ENCODE measurements around the gene MFSD8. TPM values are rescaled to one million over a fixed set of nuclear protein-coding genes. Genes with fewer than 3 reads are reported as not detected.

Gene MFSD8
- total RNA-seq, 4 donors from 2014 or later = 13.6 to 36.1 (median 16.3) TPM

DNA sequence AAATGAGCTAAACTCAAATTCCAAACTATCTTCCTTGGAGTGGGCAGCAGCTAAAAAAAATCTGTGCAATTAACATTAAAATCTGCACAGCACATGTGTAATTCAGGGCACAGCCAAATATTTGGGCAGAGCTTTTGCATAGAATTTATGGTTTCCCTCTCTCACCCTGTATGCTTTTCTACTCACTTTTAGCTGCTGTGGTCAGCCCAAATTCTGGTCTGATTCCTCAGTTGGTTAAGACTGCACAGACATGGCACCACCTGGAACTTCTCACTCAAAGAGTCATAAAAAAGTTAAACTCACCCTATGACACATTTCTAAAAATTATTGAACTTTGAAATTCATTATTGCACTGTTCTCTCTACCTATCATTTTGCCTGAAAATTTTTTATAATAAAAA, 89.2 kb downstream of the MFSD8 start:
- H3K27me3 ChIP-seq = no peaks in the 10 kb centered on the region
- intact Hi-C loops (cut with DNase I) = loop anchor here (10.0 kb wide), 1 partner anchor 91 kb away; the partner anchor contains the start of gene HSPA4L
- TF ChIP-seq EP300 (IDR thresholded peaks at IDR 0.05) (no peak), CTCF (IDR thresholded peaks at IDR 0.05) (no peak), POLR2A (IDR thresholded peaks at IDR 0.05; ENCODE audit: low read depth) (no peak), POLR2AphosphoS5 (IDR thresholded peaks at IDR 0.05) (no peak)

DNA sequence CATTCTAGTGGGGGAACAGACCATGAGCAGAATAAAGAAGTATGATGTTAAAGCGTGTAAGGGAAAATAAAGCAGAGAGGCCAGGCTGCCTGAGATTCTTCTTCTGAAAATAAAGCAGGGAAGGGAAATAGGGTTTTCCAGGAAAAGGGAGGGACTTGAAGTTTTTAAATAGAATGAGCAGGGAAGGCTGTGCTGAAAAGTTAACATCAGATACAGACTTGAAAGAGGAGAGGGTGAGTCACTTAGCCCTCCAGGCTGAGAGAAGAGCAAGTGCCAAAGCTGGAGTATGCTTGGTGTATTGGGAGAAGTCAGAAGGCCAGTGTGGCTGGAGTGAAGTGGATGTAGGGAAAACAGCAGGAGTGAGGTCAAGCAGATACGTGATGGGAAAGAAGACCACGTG, 94.3 kb downstream of the MFSD8 start:
- H3K27ac ChIP-seq (replicated peaks in 1 of 4) = peak overlapping the region in 1 of 4 donors; percentile 26
- 18% methylated on average over 3 of the region's 3 CpGs for WGBS
- H3K27me3 ChIP-seq = no peaks in the 10 kb centered on the region
- no peaks in the 10 kb centered on the region for H3K9me3 ChIP-seq
- no peak for TF ChIP-seq EP300 (IDR thresholded peaks at IDR 0.05)
- TF ChIP-seq POLR2A (IDR thresholded peaks at IDR 0.05; ENCODE audit: low read depth) = no peak
- TF ChIP-seq CTCF (IDR thresholded peaks at IDR 0.05) = no peak
- no peak for TF ChIP-seq POLR2AphosphoS5 (IDR thresholded peaks at IDR 0.05)
- H3K36me3 ChIP-seq = no peaks in the 10 kb centered on the region
- DNase-seq (ENCODE audit: extremely low spot score) = no peak
- peaks cover 7 to 14% (median 11%) of the 10 kb centered on the region in 4 donors for H3K4me1 ChIP-seq
- intact Hi-C loops (cut with DNase I) = loop anchor here (10.0 kb wide), 1 partner anchor 86 kb away; the partner anchor contains the start of gene HSPA4L
- H3K4me3 ChIP-seq = no peak overlapping the region

More for the DNA sequence above, 89.2 kb downstream of the MFSD8 start:
- Histone ChIP-seq H3K9me3 (no peaks in the 10 kb centered on the region), H3K27ac (replicated peaks in 1 of 4) (no peak overlapping the region), H3K4me1 (peaks cover 7 to 10% (median 9%) of the 10 kb centered on the region in 4 donors), H3K4me3 (no peak overlapping the region), H3K36me3 (no peaks in the 10 kb centered on the region)
- no peak for DNase-seq (ENCODE audit: extremely low spot score)

- H3K27ac ChIP-seq (replicated peaks in 1 of 4) = peak overlapping the region in 1 of 4 donors; percentile 26
- no peak for DNase-seq (ENCODE audit: extremely low spot score)
- intact Hi-C loops (cut with DNase I) = loop anchor here (10.0 kb wide), 1 partner anchor 85 kb away; the partner anchor contains the start of gene HSPA4L
Measured at GRCh38 chr4:127870281-127870680, 94.7 kb downstream of the MFSD8 start.

DNA sequence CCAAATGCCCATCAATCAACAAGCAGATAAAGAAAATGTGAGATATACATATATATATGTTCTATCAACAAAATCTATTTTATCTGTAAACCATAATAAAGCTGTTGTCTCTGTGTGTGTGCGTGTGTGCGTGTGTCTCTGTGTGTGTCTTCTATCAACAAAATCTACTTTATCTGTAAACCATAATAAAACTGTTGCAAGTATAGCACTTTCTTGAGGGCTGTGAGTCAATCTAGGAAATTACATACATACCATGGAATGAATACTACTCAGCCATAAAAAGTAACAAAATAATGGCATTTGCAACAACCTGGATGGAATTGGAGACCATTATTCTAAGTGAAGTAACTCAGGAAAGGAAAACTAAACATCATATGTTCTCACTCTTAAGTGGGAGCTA, 96.8 kb downstream of the MFSD8 start:
- H3K36me3 ChIP-seq = no peaks in the 10 kb centered on the region
- H3K27ac ChIP-seq (replicated peaks in 1 of 4) = no peak overlapping the region
- 98% methylated on average over 2 of the region's 2 CpGs for WGBS
- H3K9me3 ChIP-seq = no peaks in the 10 kb centered on the region
- DNase-seq (ENCODE audit: extremely low spot score) = no peak
- H3K4me3 ChIP-seq = no peak overlapping the region
- H3K4me1 ChIP-seq = peaks cover 7 to 14% (median 11%) of the 10 kb centered on the region in 4 donors
- TF ChIP-seq POLR2AphosphoS5 (IDR thresholded peaks at IDR 0.05) (no peak), CTCF (IDR thresholded peaks at IDR 0.05) (no peak), EP300 (IDR thresholded peaks at IDR 0.05) (no peak), POLR2A (IDR thresholded peaks at IDR 0.05; ENCODE audit: low read depth) (no peak)
- intact Hi-C loops (cut with DNase I) = no loop called here
- H3K27me3 ChIP-seq = no peaks in the 10 kb centered on the region

More at GRCh38 chr4:127870281-127870680, 94.7 kb downstream of the MFSD8 start:
- no peaks in the 10 kb centered on the region for H3K36me3 ChIP-seq
- no peaks in the 10 kb centered on the region for H3K27me3 ChIP-seq
- no peak overlapping the region for H3K4me3 ChIP-seq
- H3K9me3 ChIP-seq = no peaks in the 10 kb centered on the region
- H3K4me1 ChIP-seq = peaks cover 7 to 14% (median 11%) of the 10 kb centered on the region in 4 donors
- TF ChIP-seq CTCF (IDR thresholded peaks at IDR 0.05) (no peak), POLR2A (IDR thresholded peaks at IDR 0.05; ENCODE audit: low read depth) (no peak), POLR2AphosphoS5 (IDR thresholded peaks at IDR 0.05) (no peak), EP300 (IDR thresholded peaks at IDR 0.05) (no peak)

Small RNA genes lying within 50 kb of the gene (small RNA-seq; reads per million reads assigned to genes)
- 0 reads per million in 3 donors for gene RNU6-583P

Other genes with a start within 250 kb of the MFSD8 start
- gene SLC25A31, start 234.8 kb downstream of the MFSD8 start, total RNA-seq = not detected
- gene HSPA4L, start 182.9 kb downstream of the MFSD8 start, total RNA-seq = 1 to 10 TPM; 5.0 to 8.7 (median 6.8) TPM
- 1 to 10 TPM in 2 of 4 donors, under 1 TPM in 2; 0.78 to 1.7 (median 1.2) TPM for gene PLK4, start 84.3 kb downstream of the MFSD8 start, total RNA-seq
- 1 to 10 TPM; 4.7 to 10.0 (median 7.1) TPM for gene ABHD18, start 233 bp upstream of the MFSD8 start, total RNA-seq
- gene LARP1B, start 96.1 kb upstream of the MFSD8 start, total RNA-seq = 10 to 100 TPM; 18.9 to 27.5 (median 24.1) TPM